Endothelial cell of hepatic sinusoid (primary cell): ENCODE results near the gene INSRR.

Experiments used
- in situ Hi-C: cut with HindIII; loops from 2 replicates; pipeline ENCODE4 v1.10.0; 2017; ENCODE audit warnings: low sequenced_read_pairs

The INSRR gene

GRCh38 chr1:156854634-156855033, 4.3 kb downstream of the INSRR start:
- in situ Hi-C loops: loop anchor here (5.0 to 10.0 kb wide), 2 partner anchors 93 to 140 kb away; no protein-coding TSS in a partner anchor

- in situ Hi-C loops: loop anchor here (10.0 kb wide), 1 partner anchor 139 kb away; no protein-coding TSS in a partner anchor
Measured at GRCh38 chr1:156853761-156854160, 5.2 kb downstream of the INSRR start.

GRCh38 chr1:156852418-156852874, 6.5 kb downstream of the INSRR start:
- in situ Hi-C loops: loop anchor here (10.0 kb wide), 1 partner anchor 138 kb away; no protein-coding TSS in a partner anchor

GRCh38 chr1:156851779-156852417, 7.0 kb downstream of the INSRR start:
- in situ Hi-C loops: loop anchor here (10.0 kb wide), 1 partner anchor 137 kb away; no protein-coding TSS in a partner anchor

- in situ Hi-C loops: no loop called here
Measured at GRCh38 chr1:156849151-156849496, 9.8 kb downstream of the INSRR start.

GRCh38 chr1:156848461-156849150, 10.3 kb downstream of the INSRR start:
- in situ Hi-C loops: no loop called here

GRCh38 chr1:156847591-156848460, 11.1 kb downstream of the INSRR start:
- in situ Hi-C loops: no loop called here

GRCh38 chr1:156846643-156847042, 12.3 kb downstream of the INSRR start:
- in situ Hi-C loops: no loop called here

- in situ Hi-C loops: no loop called here
Measured at GRCh38 chr1:156845953-156846545, 12.9 kb downstream of the INSRR start.

GRCh38 chr1:156845055-156845952, 13.6 kb downstream of the INSRR start:
- in situ Hi-C loops: no loop called here

GRCh38 chr1:156844638-156845037, 14.3 kb downstream of the INSRR start:
- in situ Hi-C loops: loop anchor here (5.0 kb wide), 3 partner anchors 42 to 87 kb away; partner anchors contain the start of gene PEAR1

- in situ Hi-C loops: loop anchor here (5.0 kb wide), 3 partner anchors 42 to 87 kb away; partner anchors contain the start of gene PEAR1
Measured at GRCh38 chr1:156844102-156844501, 14.8 kb downstream of the INSRR start.

GRCh38 chr1:156842618-156843300, 16.2 kb downstream of the INSRR start:
- in situ Hi-C loops: loop anchor here (5.0 kb wide), 3 partner anchors 40 to 85 kb away; partner anchors contain the start of gene PEAR1

GRCh38 chr1:156841295-156841855, 17.5 kb downstream of the INSRR start:
- in situ Hi-C loops: loop anchor here (5.0 kb wide), 3 partner anchors 39 to 84 kb away; partner anchors contain the start of gene PEAR1

- in situ Hi-C loops: loop anchor here (5.0 kb wide), 3 partner anchors 39 to 84 kb away; partner anchors contain the start of gene PEAR1
Measured at GRCh38 chr1:156840898-156841279, 18.0 kb downstream of the INSRR start.

GRCh38 chr1:156840186-156840897, 18.6 kb downstream of the INSRR start:
- in situ Hi-C loops: loop anchor here (5.0 kb wide), 3 partner anchors 38 to 83 kb away; partner anchors contain the start of gene PEAR1

- in situ Hi-C loops: loop anchor here (5.0 kb wide), 3 partner anchors 37 to 82 kb away; partner anchors contain the start of gene PEAR1
Measured at GRCh38 chr1:156839426-156840109, 19.3 kb downstream of the INSRR start.
